Liver (tissue), 9 donors: Measurements from ENCODE around the gene CREB5. TPM values are rescaled to one million over a fixed set of nuclear protein-coding genes. Genes with fewer than 3 reads are reported as not detected.

ENCODE experiments used
- DNase-seq: peaks from one replicate; pipeline ENCODE4 v3.0.0-alpha.2; 2017; ENCODE audit warnings: low spot score
- H3K27ac ChIP-seq, 2 donors: one replicate each; pipeline ENCODE4 v1.7.0; 2013; ENCODE audit warnings: inconsistent platforms in 2 of 2, low read length in 2 of 2, control low read depth in 1 of 2, low read depth in 1 of 2, mild to moderate bottlenecking in 1 of 2
- H3K27me3 ChIP-seq, 4 donors: one replicate each; pipeline versions ENCODE4 v1.6.1 to v1.7.0; 2013; ENCODE audit warnings: low read length in 3 of 4, inconsistent platforms in 1 of 4, mild to moderate bottlenecking in 1 of 4, moderate library complexity in 1 of 4; ENCODE audit not compliant: control insufficient read depth in 4 of 4, insufficient read depth in 4 of 4
- H3K36me3 ChIP-seq, 4 donors: one replicate each; pipeline versions ENCODE4 v1.6.1 to v1.7.0; 2013; ENCODE audit warnings: low read length in 3 of 4, mild to moderate bottlenecking in 3 of 4, low read depth in 1 of 4, moderate library complexity in 1 of 4; ENCODE audit not compliant: control insufficient read depth in 4 of 4, insufficient read depth in 3 of 4
- H3K4me1 ChIP-seq, 4 donors: one replicate each; pipeline versions ENCODE4 v1.6.1 to v1.7.0; 2013; ENCODE audit warnings: low read length in 3 of 4, mild to moderate bottlenecking in 3 of 4, moderate library complexity in 1 of 4; ENCODE audit not compliant: control insufficient read depth in 4 of 4, insufficient read depth in 4 of 4
- H3K4me3 ChIP-seq, 3 donors: one replicate each; pipeline versions ENCODE4 v1.6.1 to v1.7.0; 2013; ENCODE audit warnings: low read length in 3 of 3, control low read depth in 1 of 3, low read depth in 1 of 3, mild to moderate bottlenecking in 1 of 3
- H3K9ac ChIP-seq, 2 donors: one replicate each; pipeline ENCODE4 v1.7.0; 2013; ENCODE audit warnings: low read length in 2 of 2, mild to moderate bottlenecking in 2 of 2, moderate library complexity in 2 of 2, control low read depth in 1 of 2, low read depth in 1 of 2
- H3K9me3 ChIP-seq, 4 donors: one replicate each; pipeline versions ENCODE4 v1.6.1 to v1.7.0; 2013; ENCODE audit warnings: low read length in 3 of 4; ENCODE audit not compliant: control insufficient read depth in 4 of 4
- FOXA1 ChIP-seq: IDR thresholded peaks from 2 replicates; pipeline ENCODE4 v1.6.1; 2016; ENCODE audit warnings: antibody characterized with exemption
- GABPA ChIP-seq, 2 donors: IDR thresholded peaks in 1 of 2; conservative IDR thresholded peaks in 1 of 2; 2 replicates each; pipeline ENCODE4 v1.6.1; 2016; ENCODE audit warnings: antibody characterized with exemption in 2 of 2, mild to moderate bottlenecking in 1 of 2, moderate library complexity in 1 of 2
- HNF4A ChIP-seq, 2 donors: conservative IDR thresholded peaks; 2 replicates each; pipeline ENCODE4 v1.6.1; 2016; ENCODE audit warnings: antibody characterized with exemption in 2 of 2, mild to moderate bottlenecking in 2 of 2
- MAX ChIP-seq: IDR thresholded peaks from 2 replicates; pipeline ENCODE4 v1.6.1; 2016; ENCODE audit warnings: antibody characterized with exemption
- NR2F2 ChIP-seq: IDR thresholded peaks from 2 replicates; pipeline ENCODE4 v1.6.1; 2016; ENCODE audit warnings: antibody characterized with exemption
- SP1 ChIP-seq: IDR thresholded peaks from 2 replicates; pipeline ENCODE4 v1.6.1; 2018; ENCODE audit warnings: antibody characterized with exemption, mild to moderate bottlenecking
- WGBS: extraction: QIAGEN DNeasy Blood & Tissue Kit; methylation state at CpG from one replicate; pipeline ENCODE4 v1.1.7; 2013; 5-methylcytosine and 5-hydroxymethylcytosine counted together
- polyA plus RNA-seq, 2 donors: library from polyadenylated mRNA; stranded (reverse) in 1 of 2; unstranded in 1 of 2; fragments of 200-250 nt in 1 of 2; fragments of >200 nt in 1 of 2; fragmentation: Nextera tagmentation in 1 of 2; extraction: Ambion mirVana in 1 of 2; gene quantifications; one replicate each; pipeline versions ENCODE4 v1.2.1 to v1.2.3, GENCODE V29; 2013 to 2015
- total RNA-seq, 2 donors: library from RNA; depleted of rRNA; stranded (reverse); fragments of >200 nt; gene quantifications; one replicate each; pipeline ENCODE4 v1.2.3, GENCODE V29; 2014
- TF ChIP-seq, protein P1 (sequence below): IDR thresholded peaks from 2 replicates; pipeline ENCODE4 v1.6.1; 2016; ENCODE audit warnings: antibody characterized with exemption, mild to moderate bottlenecking
- TF ChIP-seq, protein P2 (sequence below): fragments of 150-350 bp; IDR thresholded peaks from 2 replicates; pipeline ENCODE4 v1.5.1; 2017; ENCODE audit warnings: improper control_type of control experiment, low read depth, low read length; ENCODE audit not compliant: missing input control
- donor health status: healthy.
- donor health status: healthy.
- donor health status: healthy.
- donor health status: healthy.
- donor health status: healthy.

CREB5 gene
- total and polyA plus RNA-seq, 4 donors, result 0.25 to 0.92 (median 0.67) TPM

GRCh38 chr7:28575241-28575643 lies 162.9 kb downstream of the CREB5 start:
- Histone ChIP-seq H3K9me3 (no peaks in the 10 kb centered on the region), H3K4me3 (no peak overlapping the region), H3K9ac (no peak overlapping the region), H3K27ac (no peak overlapping the region), H3K36me3 (no peaks in the 10 kb centered on the region), H3K27me3 (peaks cover 0 to 36% (median 5%) of the 10 kb centered on the region in 4 donors), H3K4me1 (no peaks in the 10 kb centered on the region)
- WGBS, result 81% methylated on average over 5 of the region's 5 CpGs
- TF ChIP-seq NR2F2 (no peak), SP1 (no peak)
- TF ChIP-seq, protein P1, sequence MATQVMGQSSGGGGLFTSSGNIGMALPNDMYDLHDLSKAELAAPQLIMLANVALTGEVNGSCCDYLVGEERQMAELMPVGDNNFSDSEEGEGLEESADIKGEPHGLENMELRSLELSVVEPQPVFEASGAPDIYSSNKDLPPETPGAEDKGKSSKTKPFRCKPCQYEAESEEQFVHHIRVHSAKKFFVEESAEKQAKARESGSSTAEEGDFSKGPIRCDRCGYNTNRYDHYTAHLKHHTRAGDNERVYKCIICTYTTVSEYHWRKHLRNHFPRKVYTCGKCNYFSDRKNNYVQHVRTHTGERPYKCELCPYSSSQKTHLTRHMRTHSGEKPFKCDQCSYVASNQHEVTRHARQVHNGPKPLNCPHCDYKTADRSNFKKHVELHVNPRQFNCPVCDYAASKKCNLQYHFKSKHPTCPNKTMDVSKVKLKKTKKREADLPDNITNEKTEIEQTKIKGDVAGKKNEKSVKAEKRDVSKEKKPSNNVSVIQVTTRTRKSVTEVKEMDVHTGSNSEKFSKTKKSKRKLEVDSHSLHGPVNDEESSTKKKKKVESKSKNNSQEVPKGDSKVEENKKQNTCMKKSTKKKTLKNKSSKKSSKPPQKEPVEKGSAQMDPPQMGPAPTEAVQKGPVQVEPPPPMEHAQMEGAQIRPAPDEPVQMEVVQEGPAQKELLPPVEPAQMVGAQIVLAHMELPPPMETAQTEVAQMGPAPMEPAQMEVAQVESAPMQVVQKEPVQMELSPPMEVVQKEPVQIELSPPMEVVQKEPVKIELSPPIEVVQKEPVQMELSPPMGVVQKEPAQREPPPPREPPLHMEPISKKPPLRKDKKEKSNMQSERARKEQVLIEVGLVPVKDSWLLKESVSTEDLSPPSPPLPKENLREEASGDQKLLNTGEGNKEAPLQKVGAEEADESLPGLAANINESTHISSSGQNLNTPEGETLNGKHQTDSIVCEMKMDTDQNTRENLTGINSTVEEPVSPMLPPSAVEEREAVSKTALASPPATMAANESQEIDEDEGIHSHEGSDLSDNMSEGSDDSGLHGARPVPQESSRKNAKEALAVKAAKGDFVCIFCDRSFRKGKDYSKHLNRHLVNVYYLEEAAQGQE, result no peak
- DNase-seq, result no peak

GRCh38 chr7:28576656-28577055 lies 164.3 kb downstream of the CREB5 start:
- TF ChIP-seq, protein P2, sequence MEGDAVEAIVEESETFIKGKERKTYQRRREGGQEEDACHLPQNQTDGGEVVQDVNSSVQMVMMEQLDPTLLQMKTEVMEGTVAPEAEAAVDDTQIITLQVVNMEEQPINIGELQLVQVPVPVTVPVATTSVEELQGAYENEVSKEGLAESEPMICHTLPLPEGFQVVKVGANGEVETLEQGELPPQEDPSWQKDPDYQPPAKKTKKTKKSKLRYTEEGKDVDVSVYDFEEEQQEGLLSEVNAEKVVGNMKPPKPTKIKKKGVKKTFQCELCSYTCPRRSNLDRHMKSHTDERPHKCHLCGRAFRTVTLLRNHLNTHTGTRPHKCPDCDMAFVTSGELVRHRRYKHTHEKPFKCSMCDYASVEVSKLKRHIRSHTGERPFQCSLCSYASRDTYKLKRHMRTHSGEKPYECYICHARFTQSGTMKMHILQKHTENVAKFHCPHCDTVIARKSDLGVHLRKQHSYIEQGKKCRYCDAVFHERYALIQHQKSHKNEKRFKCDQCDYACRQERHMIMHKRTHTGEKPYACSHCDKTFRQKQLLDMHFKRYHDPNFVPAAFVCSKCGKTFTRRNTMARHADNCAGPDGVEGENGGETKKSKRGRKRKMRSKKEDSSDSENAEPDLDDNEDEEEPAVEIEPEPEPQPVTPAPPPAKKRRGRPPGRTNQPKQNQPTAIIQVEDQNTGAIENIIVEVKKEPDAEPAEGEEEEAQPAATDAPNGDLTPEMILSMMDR, result no peak
- TF ChIP-seq HNF4A (conservative IDR thresholded peaks at IDR 0.05) (no peak), GABPA (IDR thresholded peaks at IDR 0.05 in 1 of 2, conservative IDR thresholded peaks at IDR 0.05 in 1 of 2) (no peak), MAX (no peak), NR2F2 (no peak)
- Histone ChIP-seq H3K27ac (no peak overlapping the region), H3K27me3 (peaks cover 0 to 42% (median 2%) of the 10 kb centered on the region in 4 donors), H3K9ac (no peak overlapping the region), H3K36me3 (no peaks in the 10 kb centered on the region), H3K9me3 (no peaks in the 10 kb centered on the region), H3K4me3 (no peak overlapping the region), H3K4me1 (no peaks in the 10 kb centered on the region)
- DNase-seq, result no peak

GRCh38 chr7:28579571-28579970 lies 167.3 kb downstream of the CREB5 start:
- no peak overlapping the region for H3K4me3 ChIP-seq
- TF ChIP-seq NR2F2, result peak; percentile 4
- no peak for TF ChIP-seq FOXA1
- no peaks in the 10 kb centered on the region for H3K9me3 ChIP-seq
- peaks cover 0 to 52% (median 5%) of the 10 kb centered on the region in 4 donors for H3K27me3 ChIP-seq
- no peak overlapping the region for H3K9ac ChIP-seq
- no peaks in the 10 kb centered on the region for H3K4me1 ChIP-seq
- no peaks in the 10 kb centered on the region for H3K36me3 ChIP-seq
- no peak for DNase-seq
- H3K27ac ChIP-seq, result no peak overlapping the region
- 83% methylated on average over 3 of the region's 3 CpGs for WGBS
